ENCODE data around the gene GPR158.

Gene GPR158

GRCh38 chr10:25441270-25441669 lies 266.5 kb downstream of the GPR158 start:
- no peak overlapping the region for H3K4me3 ChIP-seq (ENCODE audit: low read depth, low read length)
- no peak for TF ChIP-seq CTCF (IDR thresholded peaks at IDR 0.05; ENCODE audit: low read depth, low read length)

- no peak overlapping the region for H3K4me3 ChIP-seq (ENCODE audit: low read depth, low read length)
- no peak for TF ChIP-seq CTCF (IDR thresholded peaks at IDR 0.05; ENCODE audit: low read depth, low read length)
These were observed 269.5 kb downstream of the GPR158 start for GRCh38 chr10:25444266-25444665.

- H3K4me3 ChIP-seq (ENCODE audit: low read depth, low read length), result no peak overlapping the region
- TF ChIP-seq CTCF (IDR thresholded peaks at IDR 0.05; ENCODE audit: low read depth, low read length), result no peak
These were observed 276.6 kb downstream of the GPR158 start for GRCh38 chr10:25451401-25451800.

- H3K4me3 ChIP-seq (ENCODE audit: low read depth, low read length), result no peak overlapping the region
- TF ChIP-seq CTCF (IDR thresholded peaks at IDR 0.05; ENCODE audit: low read depth, low read length), result no peak
These were observed 278.8 kb downstream of the GPR158 start for GRCh38 chr10:25453619-25454018.

- no peak overlapping the region for H3K4me3 ChIP-seq (ENCODE audit: low read depth, low read length)
- no peak for TF ChIP-seq CTCF (IDR thresholded peaks at IDR 0.05; ENCODE audit: low read depth, low read length)
These were observed 281.3 kb downstream of the GPR158 start for GRCh38 chr10:25455980-25456567.

- no peak overlapping the region for H3K4me3 ChIP-seq (ENCODE audit: low read depth, low read length)
- no peak for TF ChIP-seq CTCF (IDR thresholded peaks at IDR 0.05; ENCODE audit: low read depth, low read length)
These were observed 282.8 kb downstream of the GPR158 start for GRCh38 chr10:25457552-25457951.

- peak overlapping the region; percentile 15; the same call in 1 of the 2 replicates for H3K4me3 ChIP-seq (ENCODE audit: low read depth, low read length)
- no peak for TF ChIP-seq CTCF (IDR thresholded peaks at IDR 0.05; ENCODE audit: low read depth, low read length)
These were observed 291.0 kb downstream of the GPR158 start for GRCh38 chr10:25465582-25466372.
